Measurements from ENCODE around the gene SLC25A30.
"Not testable (repeated sequence)": the region's sequence is repeated elsewhere in the genome, so short reads cannot be mapped to it uniquely, and the experiment has no call there.

SLC25A30 gene

DNA sequence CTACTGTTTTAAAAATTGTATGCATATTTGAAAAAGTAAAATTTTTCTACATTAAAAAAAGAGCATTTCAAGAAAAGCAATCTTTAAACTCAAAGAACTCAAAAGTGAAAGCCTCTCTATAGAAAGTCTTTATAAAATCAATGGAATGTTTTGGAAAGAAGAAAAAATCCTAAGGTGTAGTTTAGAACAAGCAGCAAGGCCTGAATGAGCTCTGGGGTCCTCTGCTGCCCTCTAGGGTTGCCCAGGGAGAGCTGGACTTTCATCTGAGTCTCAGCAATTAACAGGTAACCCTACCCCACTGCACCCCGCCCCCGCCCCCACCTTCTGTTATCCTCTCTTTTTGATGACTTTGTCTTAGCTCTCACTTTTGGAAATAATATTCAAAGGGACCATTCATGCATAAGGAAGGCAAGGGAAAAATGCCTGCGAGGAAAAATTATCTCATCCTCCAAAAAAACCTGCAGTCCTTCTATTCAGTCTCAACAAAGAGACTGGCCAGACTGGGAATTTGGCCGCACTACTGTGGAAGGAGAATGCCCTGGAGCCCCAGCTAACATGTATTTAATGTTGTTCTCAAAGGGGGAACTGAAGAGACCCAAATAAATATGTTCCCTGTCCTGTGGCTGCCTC, 24.1 kb downstream of the SLC25A30 start:
- in situ Hi-C loops (cut with HindIII; ENCODE audit: low sequenced_read_pairs) = loop anchor here (10.0 kb wide), 1 partner anchor 71 kb away; the partner anchor contains the start of gene COG3

DNA sequence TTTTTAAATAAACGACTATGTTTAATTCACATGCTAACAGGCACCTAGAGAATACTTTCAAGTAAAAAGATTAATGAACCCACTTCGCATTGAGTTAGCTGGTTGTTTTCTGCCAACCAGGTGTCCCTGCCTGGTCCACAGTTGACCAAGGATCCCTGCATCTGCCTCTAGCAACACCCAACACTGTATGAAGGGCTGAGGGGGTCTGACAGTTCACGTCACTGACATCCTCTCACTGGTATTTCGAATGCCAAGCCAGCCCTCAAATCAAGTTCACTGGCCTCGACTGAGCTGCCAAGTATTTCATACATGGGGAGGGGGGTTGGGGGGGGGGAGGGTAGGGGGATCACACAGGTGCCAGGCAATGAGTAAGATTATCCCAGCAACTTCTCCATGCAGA, 25.4 kb downstream of the SLC25A30 start:
- in situ Hi-C loops (cut with HindIII; ENCODE audit: low sequenced_read_pairs) = loop anchor here (10.0 kb wide), 1 partner anchor 72 kb away; the partner anchor contains the start of gene COG3

DNA sequence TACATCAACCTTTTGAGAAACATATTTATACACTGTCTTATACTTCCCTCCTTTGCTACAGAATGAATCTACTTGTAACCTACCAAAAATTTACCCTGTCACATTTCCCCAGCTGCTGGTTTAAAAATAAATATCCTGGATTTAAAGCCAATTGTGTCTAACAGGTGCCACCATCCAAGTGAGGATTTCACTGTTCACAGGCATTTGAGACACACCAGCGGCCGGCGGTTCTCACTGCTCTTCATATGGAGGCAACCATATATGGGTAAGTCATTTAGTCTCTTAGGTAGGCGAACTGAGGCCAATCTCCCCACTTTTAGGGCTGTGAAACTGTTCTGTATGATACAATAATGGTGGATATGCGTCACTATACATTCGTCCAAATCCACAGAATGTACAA, 26.2 kb downstream of the SLC25A30 start:
- in situ Hi-C loops (cut with HindIII; ENCODE audit: low sequenced_read_pairs) = loop anchor here (10.0 kb wide), 1 partner anchor 73 kb away; the partner anchor contains the start of gene COG3

DNA sequence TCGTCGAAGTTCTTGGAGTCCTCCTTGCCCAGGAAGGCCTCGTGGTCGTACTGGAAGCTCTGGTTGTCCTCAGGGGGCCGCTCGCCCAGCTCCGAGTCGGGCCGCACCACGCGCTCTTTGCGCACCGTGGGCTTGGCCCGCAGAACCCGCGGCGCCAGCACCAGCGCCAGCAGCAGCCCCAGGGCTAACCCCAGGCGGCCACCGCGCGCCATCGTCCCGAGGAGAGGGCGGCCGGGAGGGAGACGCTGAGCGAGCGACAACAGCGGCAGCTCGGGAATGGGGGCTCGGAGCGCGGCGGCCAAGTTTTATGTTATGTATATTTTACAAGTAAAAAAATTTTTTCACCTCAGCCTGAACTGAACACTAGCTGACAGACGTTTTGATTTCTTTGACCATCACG, 27.0 kb downstream of the SLC25A30 start:
- in situ Hi-C loops (cut with HindIII; ENCODE audit: low sequenced_read_pairs) = loop anchor here (10.0 kb wide), 1 partner anchor 74 kb away; the partner anchor contains the start of gene COG3

DNA sequence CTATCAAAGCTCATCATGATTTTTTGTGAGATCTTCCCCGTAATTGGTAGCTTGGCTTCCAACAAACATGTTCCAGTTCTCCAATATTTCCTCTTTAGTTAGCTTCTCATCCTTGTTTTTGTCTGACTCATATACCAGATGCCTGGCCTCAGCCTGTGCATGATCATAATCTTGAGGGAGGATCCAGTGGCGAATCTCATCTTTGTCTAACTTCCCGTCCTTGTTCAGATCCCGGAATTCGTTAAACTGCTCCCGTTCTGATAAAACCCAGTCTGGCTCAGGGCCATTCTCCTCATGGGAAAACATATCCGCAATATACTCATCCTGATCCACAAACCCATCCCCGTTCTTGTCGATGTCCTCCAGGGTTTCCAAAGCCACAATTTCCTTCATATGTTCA, 27.8 kb downstream of the SLC25A30 start:
- in situ Hi-C loops (cut with HindIII; ENCODE audit: low sequenced_read_pairs) = loop anchor here (10.0 kb wide), 1 partner anchor 74 kb away; the partner anchor contains the start of gene COG3

DNA sequence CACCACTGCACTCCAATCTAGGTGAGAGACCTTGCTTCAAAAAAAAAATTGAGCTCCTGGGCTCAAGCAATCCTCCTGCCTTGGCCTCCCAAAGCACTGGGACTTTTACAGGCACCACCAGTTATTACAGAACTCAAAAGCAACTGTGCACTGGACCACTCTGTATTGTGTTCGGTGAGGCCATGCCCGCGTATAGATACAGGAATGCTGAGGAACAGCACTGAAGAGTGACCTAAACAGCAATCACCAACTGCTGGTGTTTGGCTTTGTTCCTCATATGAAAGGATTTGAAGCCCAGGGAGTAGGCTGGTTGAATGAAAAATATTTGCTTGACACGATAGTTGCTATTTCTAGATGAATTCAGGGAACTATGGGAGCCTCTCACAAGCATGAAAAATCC, 29.5 kb downstream of the SLC25A30 start:
- in situ Hi-C loops (cut with HindIII; ENCODE audit: low sequenced_read_pairs) = no loop called here

DNA sequence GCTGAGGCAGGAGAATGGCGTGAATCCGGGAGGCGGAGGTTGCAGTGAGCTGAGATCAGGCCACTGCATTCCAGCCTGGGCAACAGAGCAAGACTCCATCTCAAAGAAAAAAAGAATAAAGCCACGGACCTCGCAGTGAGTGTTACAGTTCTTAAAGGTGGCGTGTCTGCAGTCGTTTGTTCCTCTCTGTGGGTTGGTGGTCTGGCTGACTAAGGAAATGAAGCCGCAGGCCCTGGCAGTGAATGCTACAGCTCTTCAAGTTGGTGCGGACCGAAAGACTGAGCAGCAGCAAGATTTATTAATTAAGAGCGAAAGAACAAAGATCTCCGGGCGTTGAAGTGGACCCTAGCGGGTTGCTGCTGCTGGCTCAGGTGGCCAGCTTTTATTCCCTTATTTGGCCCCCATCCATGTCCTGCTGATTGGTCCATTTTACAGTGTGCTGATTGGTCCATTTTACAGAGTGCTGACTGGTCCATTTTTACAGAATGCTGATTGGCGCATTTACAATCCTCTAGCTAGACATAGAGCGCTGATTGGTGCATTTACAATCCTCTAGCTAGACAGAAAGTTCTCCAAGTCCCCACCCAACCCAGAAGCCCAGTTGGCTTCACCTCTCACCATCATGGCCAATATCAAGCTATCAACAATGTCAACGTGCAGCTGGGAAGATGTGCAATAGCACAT, 31.1 kb downstream of the SLC25A30 start:
- in situ Hi-C loops (cut with HindIII; ENCODE audit: low sequenced_read_pairs) = not testable (repeated sequence)

DNA sequence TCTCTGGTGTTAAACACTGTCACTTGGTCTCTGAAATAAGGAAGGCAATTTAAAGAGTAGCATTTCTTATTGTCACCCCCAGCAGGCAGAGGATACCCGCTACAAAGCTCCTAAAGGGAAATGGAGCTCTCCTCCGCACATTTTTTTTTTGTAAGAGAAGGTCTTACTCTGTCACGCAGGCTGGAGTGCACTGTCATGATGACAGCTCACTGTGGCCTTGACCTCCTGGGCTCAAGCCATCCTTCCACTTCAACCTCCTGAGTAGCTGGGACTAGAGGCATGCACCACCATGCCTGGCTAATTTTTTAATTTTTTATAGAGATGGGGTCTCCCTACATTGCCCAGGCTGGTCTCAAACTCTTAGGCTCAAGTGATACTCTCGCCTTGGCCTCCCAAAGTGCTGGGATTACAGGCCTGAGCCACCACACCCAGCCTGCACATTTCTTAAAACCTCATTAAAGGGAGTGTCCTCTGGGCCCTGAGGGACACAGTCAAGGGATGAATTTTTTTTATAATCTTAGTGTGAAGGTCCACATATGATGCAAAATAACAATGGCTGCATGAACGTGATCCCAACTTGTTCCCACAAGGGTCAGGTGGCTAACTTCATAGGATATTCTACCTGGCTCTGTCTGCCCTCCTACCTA, 32.1 kb downstream of the SLC25A30 start:
- in situ Hi-C loops (cut with HindIII; ENCODE audit: low sequenced_read_pairs) = no loop called here

DNA sequence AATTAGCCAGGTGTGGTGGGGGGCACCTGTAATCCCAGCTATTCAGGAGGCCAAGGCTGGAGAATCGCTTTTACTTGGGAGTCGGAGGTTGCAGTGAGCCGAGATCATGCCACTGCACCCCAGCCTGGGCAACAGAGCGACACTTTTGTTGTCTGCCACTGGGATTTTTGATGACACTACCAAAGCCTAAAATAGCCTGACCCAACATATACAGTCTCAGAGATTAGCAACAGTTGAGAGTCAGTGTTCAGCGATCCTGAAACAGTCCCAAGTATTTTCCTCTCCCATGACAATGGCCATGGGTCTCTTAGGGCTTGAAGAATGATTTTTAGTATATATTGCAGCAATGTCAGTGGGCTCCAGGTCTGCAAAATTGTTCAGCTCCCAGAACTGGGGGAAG, 32.9 kb downstream of the SLC25A30 start:
- in situ Hi-C loops (cut with HindIII; ENCODE audit: low sequenced_read_pairs) = no loop called here

DNA sequence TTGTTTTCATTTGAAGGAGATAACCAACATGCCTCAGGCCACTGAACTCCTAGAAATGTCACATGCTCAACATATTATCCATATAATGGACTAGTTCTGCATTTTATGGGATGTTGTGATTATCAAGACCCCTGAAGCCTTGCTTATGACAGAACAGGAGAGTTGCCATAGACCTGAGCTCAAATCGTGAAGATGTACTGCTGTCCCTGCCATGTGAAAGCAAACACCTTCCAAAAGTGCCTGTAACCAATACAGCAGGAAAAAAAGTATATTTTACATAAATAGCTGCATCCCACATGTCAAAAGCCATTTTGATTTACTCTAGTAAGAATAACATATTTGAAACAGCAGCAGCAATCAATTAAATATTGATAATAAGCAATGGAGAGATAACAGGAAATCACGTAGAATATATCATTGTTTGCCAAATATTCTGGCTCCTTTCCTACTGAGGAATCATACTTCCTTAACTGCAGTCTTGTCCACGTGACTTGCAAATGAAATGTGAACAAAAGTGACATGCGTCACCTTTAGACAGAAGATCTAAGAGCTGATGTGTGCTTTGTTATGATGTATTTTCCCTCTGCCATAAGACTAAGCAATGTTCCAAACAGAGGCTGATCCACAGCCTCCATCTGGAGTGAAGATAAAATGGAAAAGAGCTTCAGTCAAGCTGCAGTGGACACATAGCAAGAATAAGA, 33.5 kb downstream of the SLC25A30 start:
- in situ Hi-C loops (cut with HindIII; ENCODE audit: low sequenced_read_pairs) = no loop called here

DNA sequence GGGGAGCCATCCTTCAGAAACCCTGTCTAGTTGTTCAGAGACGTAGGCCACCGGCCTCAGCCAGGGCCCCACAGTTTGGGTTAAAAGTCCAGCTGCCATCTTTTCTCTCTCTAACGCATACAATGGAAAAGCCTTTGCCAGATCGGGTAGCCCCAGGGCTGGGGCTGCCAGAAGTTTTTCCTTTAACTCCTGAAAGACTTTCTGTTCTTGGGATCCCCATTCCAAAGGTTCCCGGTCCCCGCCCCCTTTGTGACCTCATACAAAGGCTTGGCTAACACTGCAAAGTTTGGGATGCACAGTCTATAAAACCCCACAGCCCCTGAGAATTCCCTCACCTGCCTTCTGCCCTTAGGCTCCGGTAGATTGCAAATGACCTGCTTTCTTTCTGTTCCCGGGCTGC, 35.4 kb downstream of the SLC25A30 start:
- in situ Hi-C loops (cut with HindIII; ENCODE audit: low sequenced_read_pairs) = not testable (repeated sequence)

DNA sequence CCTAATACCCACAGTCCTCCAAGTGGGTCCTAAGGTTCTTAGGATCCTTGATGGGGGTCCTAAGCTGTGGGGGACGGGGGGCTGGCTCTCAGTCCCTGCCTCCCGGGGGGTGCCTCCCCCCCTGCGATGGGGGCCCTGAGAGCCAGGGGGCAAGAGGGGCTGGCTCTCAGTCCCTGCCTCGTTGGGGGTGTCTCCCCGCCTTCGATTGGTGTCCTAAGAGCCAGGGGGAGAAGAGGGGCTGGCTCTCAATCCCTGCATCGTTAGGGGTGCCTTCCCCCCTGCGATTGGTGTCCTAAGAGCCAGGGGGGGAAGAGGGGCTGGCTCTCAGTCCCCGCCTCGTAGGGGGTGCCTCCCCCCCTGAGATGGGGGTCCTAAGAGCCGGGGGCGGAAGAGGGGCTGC, 37.0 kb downstream of the SLC25A30 start:
- in situ Hi-C loops (cut with HindIII; ENCODE audit: low sequenced_read_pairs) = no loop called here

DNA sequence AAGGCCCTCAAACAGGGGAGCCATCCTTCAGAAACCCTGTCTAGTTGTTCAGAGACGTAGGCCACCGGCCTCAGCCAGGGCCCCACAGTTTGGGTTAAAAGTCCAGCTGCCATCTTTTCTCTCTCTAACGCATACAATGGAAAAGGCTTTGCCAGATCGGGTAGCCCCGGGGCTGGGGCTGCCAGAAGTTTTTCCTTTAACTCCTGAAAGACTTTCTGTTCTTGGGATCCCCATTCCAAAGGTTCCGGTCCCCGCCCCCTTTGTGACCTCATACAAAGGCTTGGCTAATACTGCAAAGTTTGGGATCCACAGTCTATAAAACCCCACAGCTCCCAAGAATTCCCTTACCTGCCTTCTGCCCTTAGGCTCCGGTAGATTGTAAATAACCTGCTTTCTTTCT, 37.5 kb downstream of the SLC25A30 start:
- in situ Hi-C loops (cut with HindIII; ENCODE audit: low sequenced_read_pairs) = not testable (repeated sequence)

DNA sequence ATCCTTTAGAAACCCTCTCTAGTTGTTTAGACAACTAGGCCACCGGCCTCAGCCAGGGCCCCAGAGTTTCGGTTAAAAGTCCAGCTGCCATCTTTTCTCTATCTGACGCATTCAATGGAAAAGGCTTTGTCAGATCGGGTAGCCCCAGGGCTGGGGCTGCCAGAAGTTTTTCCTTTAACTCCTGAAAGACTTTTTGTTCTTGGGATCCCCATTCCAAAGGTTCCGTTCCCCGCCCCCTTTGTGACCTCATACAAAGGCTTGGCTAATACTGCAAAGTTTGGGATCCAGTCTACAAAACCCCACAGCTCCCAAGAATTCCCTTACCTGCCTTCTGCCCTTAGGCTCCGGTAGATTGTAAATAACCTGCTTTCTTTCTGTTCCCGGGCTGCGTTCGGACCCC, 38.7 kb downstream of the SLC25A30 start:
- in situ Hi-C loops (cut with HindIII; ENCODE audit: low sequenced_read_pairs) = not testable (repeated sequence)

DNA sequence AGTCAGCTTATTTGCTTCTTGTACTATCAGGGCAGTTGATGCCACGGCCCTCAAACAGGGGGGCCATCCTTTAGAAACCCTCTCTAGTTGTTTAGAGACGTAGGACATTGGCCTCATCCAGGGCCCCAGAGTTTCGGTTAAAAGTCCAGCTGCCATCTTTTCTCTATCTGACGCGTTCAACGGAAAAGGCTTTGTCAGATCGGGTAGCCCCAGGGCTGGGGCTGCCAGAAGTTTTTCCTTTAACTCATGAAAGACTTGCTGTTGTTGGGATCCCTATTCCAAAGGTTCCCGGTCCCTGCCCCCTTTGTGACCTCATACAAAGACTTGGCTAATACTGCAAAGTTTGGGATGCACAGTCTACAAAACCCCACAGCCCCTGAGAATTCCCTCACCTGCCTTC, 39.4 kb downstream of the SLC25A30 start:
- in situ Hi-C loops (cut with HindIII; ENCODE audit: low sequenced_read_pairs) = not testable (repeated sequence)

DNA sequence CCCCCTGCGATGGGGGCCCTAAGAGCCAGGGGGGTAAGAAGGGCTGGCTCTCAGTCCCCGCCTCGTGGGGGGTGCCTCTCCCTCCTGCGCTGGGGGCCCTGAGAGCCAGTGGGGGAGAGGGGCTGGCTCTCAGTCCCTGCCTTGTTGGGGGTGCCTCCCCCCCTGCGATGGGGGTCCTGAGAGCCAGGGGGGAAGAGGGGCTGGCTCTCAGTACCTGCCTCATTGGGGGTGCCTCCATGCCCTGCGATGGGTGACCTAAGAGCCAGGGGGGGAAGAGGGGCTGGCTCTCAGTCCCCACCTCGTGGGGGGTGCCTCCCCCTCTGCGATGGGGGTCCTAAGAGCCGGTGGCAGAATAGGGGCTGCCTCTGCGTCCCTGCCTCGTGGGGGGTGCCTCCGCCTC, 40.9 kb downstream of the SLC25A30 start:
- in situ Hi-C loops (cut with HindIII; ENCODE audit: low sequenced_read_pairs) = not testable (repeated sequence)

DNA sequence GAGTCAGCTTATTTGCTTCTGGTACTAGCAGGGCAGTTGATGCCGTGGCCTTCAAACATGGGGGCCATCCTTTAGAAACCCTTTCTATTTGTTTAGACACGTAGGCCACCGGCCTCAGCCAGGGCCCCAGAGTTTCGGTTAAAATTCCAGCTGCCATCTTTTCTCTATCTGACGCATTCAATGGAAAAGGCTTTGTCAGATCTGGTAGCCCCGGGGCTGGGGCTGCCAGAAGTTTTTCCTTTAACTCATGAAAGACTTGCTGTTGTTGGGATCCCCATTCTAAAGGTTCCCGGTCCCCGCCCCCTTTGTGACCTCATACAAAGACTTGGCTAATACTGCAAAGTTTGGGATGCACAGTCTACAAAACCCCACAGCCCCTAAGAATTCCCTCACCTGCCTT, 41.5 kb downstream of the SLC25A30 start:
- in situ Hi-C loops (cut with HindIII; ENCODE audit: low sequenced_read_pairs) = not testable (repeated sequence)

DNA sequence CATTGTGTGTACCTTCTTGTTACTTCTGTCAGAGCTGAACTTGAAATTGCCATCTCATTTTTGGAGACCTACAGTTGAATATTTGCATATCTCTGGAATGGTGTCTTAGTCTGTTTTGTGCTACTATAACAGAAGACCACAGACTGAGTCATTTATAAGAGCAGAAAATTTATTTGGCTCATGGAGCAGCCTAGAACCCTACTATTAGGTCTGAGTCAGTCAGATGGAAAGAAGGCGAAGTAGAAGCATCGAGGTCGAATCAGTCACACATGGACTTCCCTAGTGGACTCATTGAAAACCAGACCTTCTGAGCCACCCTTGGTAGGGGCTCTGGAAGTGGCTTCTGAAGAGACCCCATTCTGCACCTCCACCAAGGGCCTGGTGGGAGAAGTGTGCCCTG, 43.3 kb downstream of the SLC25A30 start:
- in situ Hi-C loops (cut with HindIII; ENCODE audit: low sequenced_read_pairs) = no loop called here

DNA sequence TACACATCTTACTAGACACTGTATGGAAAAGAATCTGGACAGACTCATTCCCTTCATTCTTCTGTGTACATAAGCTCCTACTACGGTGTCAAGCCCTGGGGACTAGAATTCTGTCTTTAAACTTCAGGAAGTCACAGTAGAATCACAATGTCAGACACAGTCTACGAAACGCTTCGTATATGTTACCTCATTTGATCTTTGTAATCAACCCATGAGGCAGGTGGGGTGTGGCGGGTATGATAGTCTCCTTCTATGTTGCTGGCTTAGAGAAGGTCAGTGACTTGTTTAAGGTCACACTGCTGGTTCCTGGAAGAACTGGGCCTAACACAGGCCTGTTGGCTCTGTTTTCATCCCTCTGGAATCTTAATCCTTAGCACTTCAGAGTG, 45.0 kb downstream of the SLC25A30 start:
- in situ Hi-C loops (cut with HindIII; ENCODE audit: low sequenced_read_pairs) = no loop called here

DNA sequence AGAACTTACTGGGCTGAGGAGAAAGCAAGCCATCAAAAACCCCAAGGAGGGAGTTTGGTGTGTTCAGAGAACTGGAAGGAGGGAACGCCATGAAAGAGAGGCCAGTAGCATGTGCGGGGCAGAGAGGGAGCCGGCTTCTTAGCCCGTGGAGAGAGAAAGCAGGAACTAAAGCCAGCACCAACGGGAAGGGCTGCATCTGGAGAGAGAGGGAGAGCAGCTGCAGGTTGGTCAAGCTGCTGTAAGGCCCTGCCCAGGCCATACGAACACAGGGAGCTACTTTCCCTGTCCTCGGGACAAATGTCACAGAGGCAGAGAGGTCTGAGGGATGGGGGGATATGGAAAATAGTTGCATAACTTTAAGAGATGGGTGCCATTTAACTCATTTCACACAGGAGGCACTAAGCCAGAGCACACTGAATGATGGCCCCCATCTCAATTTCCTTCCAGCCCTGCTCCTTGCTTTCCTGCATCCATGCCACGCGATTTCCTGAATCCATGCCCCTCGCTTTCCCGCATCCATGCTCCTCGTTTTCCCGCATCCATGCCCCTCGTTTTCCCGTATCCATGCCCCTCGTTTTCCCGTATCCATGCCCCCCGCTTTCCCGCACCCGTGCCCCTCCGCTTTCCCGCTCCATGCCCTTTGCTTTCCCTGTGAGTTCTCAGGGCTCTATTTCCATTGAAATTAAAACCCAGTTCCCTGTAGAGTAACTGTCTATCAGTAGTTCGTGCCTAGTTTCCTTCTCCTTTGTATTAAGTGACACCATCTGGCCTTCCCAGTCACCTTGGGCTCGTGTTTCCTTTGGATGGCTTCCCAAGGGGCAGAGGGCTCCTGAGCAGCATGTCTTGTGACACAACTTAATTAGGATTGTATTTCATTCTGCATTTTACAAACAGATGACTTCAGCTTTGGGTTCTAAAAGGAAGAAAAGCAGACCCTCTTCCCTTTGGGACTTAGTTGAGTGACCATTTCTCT, 45.7 kb downstream of the SLC25A30 start:
- in situ Hi-C loops (cut with HindIII; ENCODE audit: low sequenced_read_pairs) = no loop called here
